ENCODE measurements around the gene PANX2. TPM values are rescaled to one million over a fixed set of nuclear protein-coding genes. Genes with fewer than 3 reads are reported as not detected.
A peak's percentile ranks its signal among the peaks of the same experiment; 100 is the strongest.

Gene PANX2, protein sequence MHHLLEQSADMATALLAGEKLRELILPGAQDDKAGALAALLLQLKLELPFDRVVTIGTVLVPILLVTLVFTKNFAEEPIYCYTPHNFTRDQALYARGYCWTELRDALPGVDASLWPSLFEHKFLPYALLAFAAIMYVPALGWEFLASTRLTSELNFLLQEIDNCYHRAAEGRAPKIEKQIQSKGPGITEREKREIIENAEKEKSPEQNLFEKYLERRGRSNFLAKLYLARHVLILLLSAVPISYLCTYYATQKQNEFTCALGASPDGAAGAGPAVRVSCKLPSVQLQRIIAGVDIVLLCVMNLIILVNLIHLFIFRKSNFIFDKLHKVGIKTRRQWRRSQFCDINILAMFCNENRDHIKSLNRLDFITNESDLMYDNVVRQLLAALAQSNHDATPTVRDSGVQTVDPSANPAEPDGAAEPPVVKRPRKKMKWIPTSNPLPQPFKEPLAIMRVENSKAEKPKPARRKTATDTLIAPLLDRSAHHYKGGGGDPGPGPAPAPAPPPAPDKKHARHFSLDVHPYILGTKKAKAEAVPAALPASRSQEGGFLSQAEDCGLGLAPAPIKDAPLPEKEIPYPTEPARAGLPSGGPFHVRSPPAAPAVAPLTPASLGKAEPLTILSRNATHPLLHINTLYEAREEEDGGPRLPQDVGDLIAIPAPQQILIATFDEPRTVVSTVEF
- 10 to 100 TPM in 1 of 6 experiments, 1 to 10 TPM in 5; 3.9 to 12.3 (median 7.2) TPM for total RNA-seq
- long read RNA-seq, result 0 reads

DNA sequence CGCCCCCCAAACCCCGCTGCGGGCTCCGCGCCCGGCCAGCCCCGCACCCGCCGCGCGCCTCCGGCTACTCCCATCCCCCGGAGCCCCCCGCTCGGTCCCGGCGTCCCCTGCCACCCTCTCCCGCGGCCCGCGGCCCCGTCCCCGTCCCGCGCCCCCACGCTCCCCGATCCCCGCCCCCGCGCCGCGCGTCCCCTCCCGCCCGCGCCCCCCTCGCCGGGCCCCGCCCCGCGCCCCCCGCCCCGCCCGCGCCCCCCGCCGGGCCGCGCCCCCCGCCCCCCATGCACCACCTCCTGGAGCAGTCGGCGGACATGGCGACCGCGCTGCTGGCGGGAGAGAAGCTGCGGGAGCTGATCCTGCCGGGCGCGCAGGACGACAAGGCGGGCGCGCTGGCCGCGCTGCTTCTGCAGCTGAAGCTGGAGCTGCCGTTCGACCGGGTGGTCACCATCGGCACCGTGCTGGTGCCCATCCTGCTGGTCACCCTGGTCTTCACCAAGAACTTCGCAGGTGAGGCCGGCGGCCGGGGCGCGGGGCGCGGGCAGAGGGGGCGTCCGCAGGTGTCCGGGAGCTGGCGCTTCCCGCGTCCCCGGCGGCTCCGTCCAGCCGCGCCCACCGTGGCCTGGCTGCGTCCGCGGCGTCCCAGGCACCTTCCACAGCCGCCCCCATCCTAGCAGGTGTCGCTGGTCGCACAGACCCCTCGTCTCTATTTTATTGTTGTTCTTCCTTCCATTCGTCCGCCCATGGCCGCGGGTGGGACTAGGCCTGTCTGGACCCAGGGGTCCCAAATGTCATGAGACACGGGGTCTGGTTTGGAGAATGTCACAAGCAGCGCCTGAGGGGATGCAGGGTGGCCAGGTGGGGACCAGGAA, at the start of gene PANX2:
TSS of gene PANX2 (plus strand) at position 279 of the 866 bp plus-strand sequence. CDS start at position 279, 0 bp downstream.
- intact Hi-C loops (cut with DNase I), result no loop called here
- Histone ChIP-seq H3K36me3 (no peaks in the 10 kb centered on the region), H3K4me3 (peak within 1 kb of the TSS; percentile 16 to 57 (median 32)), H3K9me3 (no peaks in the 10 kb centered on the region), H3K27ac (no peak within 1 kb of the TSS), H3K4me1 (peaks cover 0 to 15% (median 0%) of the 10 kb centered on the region in 4 donors), H3K27me3 (no peaks in the 10 kb centered on the region)
- no peak for TF ChIP-seq POLR2A (IDR thresholded peaks at IDR 0.05)
- TF ChIP-seq, protein P1, sequence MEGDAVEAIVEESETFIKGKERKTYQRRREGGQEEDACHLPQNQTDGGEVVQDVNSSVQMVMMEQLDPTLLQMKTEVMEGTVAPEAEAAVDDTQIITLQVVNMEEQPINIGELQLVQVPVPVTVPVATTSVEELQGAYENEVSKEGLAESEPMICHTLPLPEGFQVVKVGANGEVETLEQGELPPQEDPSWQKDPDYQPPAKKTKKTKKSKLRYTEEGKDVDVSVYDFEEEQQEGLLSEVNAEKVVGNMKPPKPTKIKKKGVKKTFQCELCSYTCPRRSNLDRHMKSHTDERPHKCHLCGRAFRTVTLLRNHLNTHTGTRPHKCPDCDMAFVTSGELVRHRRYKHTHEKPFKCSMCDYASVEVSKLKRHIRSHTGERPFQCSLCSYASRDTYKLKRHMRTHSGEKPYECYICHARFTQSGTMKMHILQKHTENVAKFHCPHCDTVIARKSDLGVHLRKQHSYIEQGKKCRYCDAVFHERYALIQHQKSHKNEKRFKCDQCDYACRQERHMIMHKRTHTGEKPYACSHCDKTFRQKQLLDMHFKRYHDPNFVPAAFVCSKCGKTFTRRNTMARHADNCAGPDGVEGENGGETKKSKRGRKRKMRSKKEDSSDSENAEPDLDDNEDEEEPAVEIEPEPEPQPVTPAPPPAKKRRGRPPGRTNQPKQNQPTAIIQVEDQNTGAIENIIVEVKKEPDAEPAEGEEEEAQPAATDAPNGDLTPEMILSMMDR (IDR thresholded peaks at IDR 0.05), result no peak
- DNase-seq (peak; percentile 38 to 58 (median 49)), ATAC-seq (no peak)
- 37% methylated on average over 4 of the region's 105 CpGs for WGBS (ENCODE audit: insufficient coverage, low coverage, low lambda C conversion rate, missing lambda C conversion rate)

DNA sequence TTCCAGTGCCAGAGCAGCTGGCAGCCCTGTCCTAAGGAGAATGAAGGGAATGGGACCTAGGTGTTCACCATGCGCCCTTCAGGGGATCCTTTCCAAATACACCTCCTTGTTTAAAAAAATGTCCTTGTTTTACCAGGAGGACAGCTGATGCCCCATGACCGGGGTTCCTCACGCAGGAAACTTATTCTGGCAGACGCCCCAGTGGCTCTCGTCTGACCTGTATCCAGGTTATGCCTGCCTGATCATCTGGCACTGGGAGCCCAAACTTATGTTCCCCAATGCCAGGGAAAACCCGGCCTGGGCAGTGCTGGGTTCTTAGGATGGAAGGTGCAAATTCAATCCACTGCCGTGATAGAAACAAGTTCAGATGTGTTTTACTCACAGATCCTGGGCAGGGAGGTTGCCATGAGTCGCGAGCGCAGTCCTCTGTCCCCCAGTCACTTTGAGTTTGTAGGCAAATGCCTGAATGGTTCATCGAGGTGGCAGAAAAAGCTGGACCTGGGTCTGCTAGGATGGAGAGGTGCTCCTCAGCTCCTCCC, 49.3 kb upstream of the PANX2 start:
- Histone ChIP-seq H3K9me3 (no peaks in the 10 kb centered on the region), H3K27ac (no peak overlapping the region), H3K36me3 (no peaks in the 10 kb centered on the region), H3K4me3 (no peak overlapping the region), H3K4me1 (peaks cover 0 to 11% (median 0%) of the 10 kb centered on the region in 4 donors), H3K27me3 (no peaks in the 10 kb centered on the region)
- intact Hi-C loops (cut with DNase I), result no loop called here
- DNase-seq (peak in 1 of 3 donors; percentile 52), ATAC-seq (peak in 2 of 4 donors; percentile 24 to 41)
- WGBS (ENCODE audit: insufficient coverage, low coverage, low lambda C conversion rate, missing lambda C conversion rate), result 10% methylated on average over 2 of the region's 11 CpGs
- TF ChIP-seq, protein P1 (IDR thresholded peaks at IDR 0.05), result no peak
- TF ChIP-seq POLR2A (IDR thresholded peaks at IDR 0.05), result no peak

DNA sequence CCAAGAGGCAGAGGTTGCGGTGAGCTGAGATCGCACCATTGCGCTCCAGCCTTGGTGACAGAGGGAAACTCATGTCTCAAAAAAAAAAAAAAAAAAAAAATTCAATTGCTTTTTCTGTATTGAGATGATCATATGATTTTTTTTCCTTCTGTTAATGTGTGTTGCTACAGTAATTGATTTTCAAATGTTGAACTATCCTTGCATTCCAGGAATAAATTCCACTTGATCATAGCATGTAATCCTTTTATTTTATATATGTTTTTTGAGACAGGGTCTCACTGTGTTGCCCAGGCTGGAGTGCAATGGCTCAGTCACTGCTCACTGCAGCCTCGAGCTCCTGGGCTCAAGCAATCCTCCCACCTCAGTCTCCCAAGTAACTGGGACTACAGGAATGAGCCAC, 47.4 kb upstream of the PANX2 start:
- Histone ChIP-seq H3K27me3 (no peaks in the 10 kb centered on the region), H3K9me3 (no peaks in the 10 kb centered on the region), H3K4me1 (peaks cover 0 to 11% (median 0%) of the 10 kb centered on the region in 4 donors), H3K4me3 (no peak overlapping the region), H3K27ac (no peak overlapping the region), H3K36me3 (no peaks in the 10 kb centered on the region)
- DNase-seq, result no peak
- TF ChIP-seq, protein P1 (IDR thresholded peaks at IDR 0.05), result no peak
- TF ChIP-seq POLR2A (IDR thresholded peaks at IDR 0.05), result no peak
- intact Hi-C loops (cut with DNase I), result no loop called here
- WGBS (ENCODE audit: insufficient coverage, low coverage, low lambda C conversion rate, missing lambda C conversion rate), result 70% methylated on average over 4 of the region's 4 CpGs
- no peak for ATAC-seq

DNA sequence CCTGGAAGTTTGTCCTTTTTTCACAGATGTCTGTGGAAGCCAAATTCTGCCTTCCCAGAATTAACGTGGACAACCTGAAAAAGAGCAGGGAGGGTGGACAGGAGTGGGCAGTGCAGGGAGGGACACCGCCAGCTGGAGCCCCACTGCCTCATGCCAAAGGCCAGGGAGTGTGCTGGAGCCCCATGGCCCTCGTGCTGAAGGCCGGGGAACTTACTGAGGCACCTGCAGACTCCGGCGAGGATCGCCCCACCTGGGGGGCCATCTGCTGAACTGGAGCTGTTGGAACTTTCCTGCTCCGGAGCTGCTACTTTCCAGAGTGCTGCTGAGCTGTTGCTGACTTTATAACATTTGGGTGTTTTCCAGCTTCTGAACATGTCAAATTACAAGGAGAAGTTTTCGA, 45.5 kb upstream of the PANX2 start:
- ATAC-seq, result no peak

More for the DNA sequence above, 45.5 kb upstream of the PANX2 start:
- TF ChIP-seq, protein P1 (IDR thresholded peaks at IDR 0.05), result no peak
- no peak for TF ChIP-seq POLR2A (IDR thresholded peaks at IDR 0.05)
- Histone ChIP-seq H3K27ac (no peak overlapping the region), H3K36me3 (no peaks in the 10 kb centered on the region), H3K4me3 (no peak overlapping the region), H3K4me1 (peaks cover 0 to 2% (median 0%) of the 10 kb centered on the region in 4 donors), H3K27me3 (no peaks in the 10 kb centered on the region), H3K9me3 (no peaks in the 10 kb centered on the region)
- intact Hi-C loops (cut with DNase I), result no loop called here
- 57% methylated on average over 1 of the region's 9 CpGs for WGBS (ENCODE audit: insufficient coverage, low coverage, low lambda C conversion rate, missing lambda C conversion rate)
- DNase-seq, result no peak
